HG03095 (cell line): Measurements from ENCODE around the gene WASL.
"Not testable (repeated sequence)": the region's sequence is repeated elsewhere in the genome, so short reads cannot be mapped to it uniquely, and the experiment has no call there.

Experiments used
- ATAC-seq: cut with Tn5 transposase; IDR thresholded peaks from one replicate; pipeline ENCODE4 v1.9.1; 2021; ENCODE audit warnings: moderate library complexity; ENCODE audit not compliant: unreplicated experiment

WASL gene

DNA sequence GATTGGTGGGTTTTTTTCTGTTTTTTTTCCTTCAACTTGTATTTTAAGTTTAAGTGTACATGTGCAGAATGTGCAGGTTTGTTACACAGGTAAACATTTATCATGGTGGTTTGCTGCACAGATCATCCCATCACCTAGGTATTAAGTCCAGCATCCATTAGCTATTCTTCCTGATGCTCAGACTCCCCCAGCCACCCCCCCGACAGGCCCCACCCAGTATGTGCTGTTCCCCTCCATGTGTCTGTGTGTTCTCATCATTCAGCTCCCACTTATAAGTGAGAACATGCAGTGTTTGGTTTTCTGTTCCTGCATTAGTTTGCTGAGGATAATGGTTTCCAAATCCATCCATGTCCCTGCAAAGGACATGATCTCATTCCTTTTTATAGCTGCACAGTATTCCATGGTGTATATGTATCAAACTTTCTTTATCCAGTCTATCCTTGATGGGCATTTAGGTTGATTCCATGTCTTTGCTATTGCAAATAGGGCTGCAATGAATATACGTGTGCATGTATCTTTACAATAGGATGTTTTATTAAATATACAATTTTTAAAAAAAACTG, 114.7 kb downstream of the WASL start:
- not testable (repeated sequence) for ATAC-seq

DNA sequence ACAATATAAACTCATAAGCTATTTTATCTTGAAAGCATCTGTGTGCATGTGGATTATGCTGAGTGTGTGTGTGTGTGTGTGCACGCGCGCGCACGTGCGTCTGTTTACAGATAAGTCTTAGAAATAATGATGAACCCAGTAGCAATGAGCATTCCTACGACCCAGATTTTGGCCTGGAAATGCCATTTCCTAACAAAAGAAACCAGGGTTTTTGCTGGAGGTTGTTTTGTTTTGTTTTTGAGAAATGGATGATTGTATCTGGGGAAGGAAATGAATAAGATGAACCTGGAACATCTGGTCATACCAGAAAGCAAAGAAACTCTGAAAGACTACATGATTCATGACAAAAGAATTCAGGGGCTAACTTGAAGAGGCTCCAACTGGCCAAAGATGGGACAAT, 115.2 kb downstream of the WASL start:
- no peak for ATAC-seq

DNA sequence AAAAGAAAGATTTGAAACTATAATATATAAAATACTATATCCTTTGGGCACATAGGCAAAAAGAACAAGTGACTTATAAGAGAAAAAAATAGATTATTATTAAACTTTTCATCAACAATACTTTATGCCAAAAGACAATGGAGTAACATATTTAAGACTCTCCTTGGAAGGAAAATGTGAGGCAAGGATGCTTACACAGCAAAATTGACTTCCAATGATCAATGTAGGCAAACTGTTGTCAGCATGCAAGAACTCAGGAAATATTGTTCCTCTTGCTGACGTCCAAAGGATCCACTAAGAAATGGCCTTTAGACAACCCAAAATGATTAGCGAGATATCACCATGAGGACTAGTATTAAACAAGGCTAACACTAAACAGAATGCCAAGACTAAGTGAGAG, 116.0 kb downstream of the WASL start:
- no peak for ATAC-seq
